GM20000 (cell line): ENCODE results near the gene HIPK3.

ENCODE experiments used
- DNase-seq: peaks from one replicate; pipeline ENCODE4 v3.0.0; 2012; ENCODE audit warnings: low spot score
- TF ChIP-seq, protein P1 (sequence below): IDR thresholded peaks from 2 replicates; pipeline ENCODE4 v1.5.1; 2012; ENCODE audit warnings: mild to moderate bottlenecking, control low read depth; ENCODE audit errors: extremely low read depth, missing control alignments

Gene HIPK3

DNA sequence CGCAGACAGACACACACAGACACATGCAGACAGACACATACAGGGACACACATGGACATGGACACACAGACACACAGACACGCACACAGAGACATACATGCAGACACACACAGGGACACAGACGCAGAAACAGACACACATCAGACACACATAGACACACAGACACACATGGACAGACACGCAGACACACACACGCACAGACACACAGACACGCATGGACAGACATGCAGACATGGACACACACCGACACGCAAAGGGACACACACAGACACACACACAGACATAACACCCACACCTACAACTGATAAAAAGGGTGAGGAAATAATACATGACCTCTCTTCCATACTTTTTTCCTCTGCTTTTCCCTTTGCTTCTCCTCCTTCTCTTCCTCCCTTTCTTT is 146.2 kb downstream of the HIPK3 start:
- DNase-seq, result no peak
- TF ChIP-seq, protein P1, sequence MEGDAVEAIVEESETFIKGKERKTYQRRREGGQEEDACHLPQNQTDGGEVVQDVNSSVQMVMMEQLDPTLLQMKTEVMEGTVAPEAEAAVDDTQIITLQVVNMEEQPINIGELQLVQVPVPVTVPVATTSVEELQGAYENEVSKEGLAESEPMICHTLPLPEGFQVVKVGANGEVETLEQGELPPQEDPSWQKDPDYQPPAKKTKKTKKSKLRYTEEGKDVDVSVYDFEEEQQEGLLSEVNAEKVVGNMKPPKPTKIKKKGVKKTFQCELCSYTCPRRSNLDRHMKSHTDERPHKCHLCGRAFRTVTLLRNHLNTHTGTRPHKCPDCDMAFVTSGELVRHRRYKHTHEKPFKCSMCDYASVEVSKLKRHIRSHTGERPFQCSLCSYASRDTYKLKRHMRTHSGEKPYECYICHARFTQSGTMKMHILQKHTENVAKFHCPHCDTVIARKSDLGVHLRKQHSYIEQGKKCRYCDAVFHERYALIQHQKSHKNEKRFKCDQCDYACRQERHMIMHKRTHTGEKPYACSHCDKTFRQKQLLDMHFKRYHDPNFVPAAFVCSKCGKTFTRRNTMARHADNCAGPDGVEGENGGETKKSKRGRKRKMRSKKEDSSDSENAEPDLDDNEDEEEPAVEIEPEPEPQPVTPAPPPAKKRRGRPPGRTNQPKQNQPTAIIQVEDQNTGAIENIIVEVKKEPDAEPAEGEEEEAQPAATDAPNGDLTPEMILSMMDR, result no peak

DNA sequence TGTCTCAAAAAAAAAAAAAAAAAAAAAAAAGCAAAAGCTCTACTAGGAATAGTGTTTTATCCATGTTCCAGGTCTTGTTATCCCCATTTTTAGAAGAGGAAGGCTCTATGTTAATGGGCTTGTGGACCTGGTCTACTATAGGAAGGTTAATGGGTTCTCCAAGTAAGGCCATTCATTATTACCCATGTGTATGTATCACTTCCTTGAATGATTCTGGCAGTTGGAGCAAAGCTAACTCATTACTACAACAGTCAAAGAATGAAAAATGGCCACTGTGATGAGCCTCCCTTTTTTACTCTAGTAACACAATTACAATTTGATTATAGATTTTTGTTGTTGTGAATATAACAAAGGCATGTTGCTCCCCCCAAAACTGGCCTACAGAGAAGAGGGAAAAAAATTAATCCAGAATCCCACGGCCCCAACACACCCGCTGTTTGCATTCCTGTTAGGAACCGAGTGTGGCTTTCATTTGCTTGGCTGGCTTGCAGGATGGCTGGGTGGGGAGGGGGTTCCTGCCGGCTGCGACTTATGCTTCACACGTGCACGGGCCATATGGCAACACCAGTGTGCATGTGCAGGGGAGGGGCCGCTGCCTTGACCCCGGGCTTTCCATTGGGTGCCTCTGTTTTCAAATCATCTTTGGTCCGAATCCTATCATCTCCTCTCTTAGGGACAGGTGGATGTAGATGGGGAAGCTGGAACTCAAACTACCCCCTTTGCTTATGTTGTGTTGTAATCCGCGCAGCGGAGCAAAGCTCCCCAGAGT is 148.8 kb downstream of the HIPK3 start:
- TF ChIP-seq, protein P1, result no peak
- no peak for DNase-seq
